Smooth muscle cell (in vitro differentiated cells): ENCODE data around the gene ANKMY1. TPM values are rescaled to one million over a fixed set of nuclear protein-coding genes. Genes with fewer than 3 reads are reported as not detected.

Source experiments
- DNase-seq: peaks from one replicate; lab custom pipeline; 2025; ENCODE audit not compliant: unreplicated experiment; lab: John Stamatoyannopoulos, UW
- H2AFZ ChIP-seq: fragments of 200-600 bp; sonication (generic); 2 replicates; pipeline ENCODE4 v1.6.0; 2016; ENCODE audit warnings: antibody characterized with exemption, low read depth, mild to moderate bottlenecking
- H3F3A ChIP-seq: fragments of 200-600 bp; sonication (generic); 2 replicates; pipeline ENCODE4 v1.6.0; 2017; ENCODE audit warnings: antibody characterized with exemption, low read depth
- H3K27ac ChIP-seq: fragments of 200-600 bp; sonication (generic); 2 replicates; pipeline ENCODE4 v1.5.1; 2016; ENCODE audit warnings: low read depth, mild to moderate bottlenecking
- H3K27me3 ChIP-seq: fragments of 200-600 bp; sonication (generic); 2 replicates; pipeline ENCODE4 v1.6.1; 2016; ENCODE audit warnings: low read depth, mild to moderate bottlenecking
- H3K36me3 ChIP-seq: fragments of 200-600 bp; sonication (generic); 2 replicates; pipeline ENCODE4 v1.5.1; 2016; ENCODE audit warnings: low read depth
- H3K4me1 ChIP-seq: fragments of 200-600 bp; sonication (generic); 2 replicates; pipeline ENCODE4 v1.5.1; 2016; ENCODE audit warnings: low read depth
- H3K4me2 ChIP-seq: fragments of 200-600 bp; sonication (generic); 2 replicates; pipeline ENCODE4 v1.6.0; 2016; ENCODE audit warnings: mild to moderate bottlenecking
- H3K4me3 ChIP-seq: fragments of 200-600 bp; sonication (generic); 2 replicates; pipeline ENCODE4 v1.5.1; 2016; ENCODE audit warnings: mild to moderate bottlenecking
- H3K79me2 ChIP-seq: fragments of 200-600 bp; sonication (generic); 2 replicates; pipeline ENCODE4 v1.6.0; 2016; ENCODE audit warnings: low read depth, mild to moderate bottlenecking
- H3K9ac ChIP-seq: fragments of 200-600 bp; sonication (generic); 2 replicates; pipeline ENCODE4 v1.6.0; 2016; ENCODE audit warnings: low read depth
- H3K9me3 ChIP-seq: fragments of 200-600 bp; sonication (generic); replicated peaks from 2 replicates; pipeline ENCODE4 v1.5.1; 2016; ENCODE audit warnings: low read depth
- H4K20me1 ChIP-seq: fragments of 200-600 bp; sonication (generic); 2 replicates; pipeline ENCODE4 v1.6.0; 2016; ENCODE audit warnings: low read depth
- CTCF ChIP-seq: fragments of 200-600 bp; sonication (generic); IDR thresholded peaks from 2 replicates; pipeline ENCODE4 v1.5.1; 2017; ENCODE audit warnings: borderline replicate concordance, mild to moderate bottlenecking, antibody characterized with exemption; ENCODE audit not compliant: insufficient read depth, poor library complexity, severe bottlenecking
- WGBS: methylation state at CpG from one replicate; pipeline ENCODE4 v1.1.7; 2016; ENCODE audit warnings: low lambda C conversion rate; 5-methylcytosine and 5-hydroxymethylcytosine counted together
- polyA plus RNA-seq: library from polyadenylated mRNA; unstranded; fragments of >200 nt; fragmentation: Nextera tagmentation; extraction: Ambion mirVana; gene quantifications from 2 replicates; pipeline ENCODE4 v1.2.1, GENCODE V29; 2016
- total RNA-seq: library from RNA; depleted of rRNA; stranded (reverse); fragments of >200 nt; gene quantifications from 2 replicates; pipeline ENCODE4 v1.2.3, GENCODE V29; 2014

The ANKMY1 gene
- total and polyA plus RNA-seq, 2 experiments from 2014 or later: 6.4 to 8.7 TPM

DNA sequence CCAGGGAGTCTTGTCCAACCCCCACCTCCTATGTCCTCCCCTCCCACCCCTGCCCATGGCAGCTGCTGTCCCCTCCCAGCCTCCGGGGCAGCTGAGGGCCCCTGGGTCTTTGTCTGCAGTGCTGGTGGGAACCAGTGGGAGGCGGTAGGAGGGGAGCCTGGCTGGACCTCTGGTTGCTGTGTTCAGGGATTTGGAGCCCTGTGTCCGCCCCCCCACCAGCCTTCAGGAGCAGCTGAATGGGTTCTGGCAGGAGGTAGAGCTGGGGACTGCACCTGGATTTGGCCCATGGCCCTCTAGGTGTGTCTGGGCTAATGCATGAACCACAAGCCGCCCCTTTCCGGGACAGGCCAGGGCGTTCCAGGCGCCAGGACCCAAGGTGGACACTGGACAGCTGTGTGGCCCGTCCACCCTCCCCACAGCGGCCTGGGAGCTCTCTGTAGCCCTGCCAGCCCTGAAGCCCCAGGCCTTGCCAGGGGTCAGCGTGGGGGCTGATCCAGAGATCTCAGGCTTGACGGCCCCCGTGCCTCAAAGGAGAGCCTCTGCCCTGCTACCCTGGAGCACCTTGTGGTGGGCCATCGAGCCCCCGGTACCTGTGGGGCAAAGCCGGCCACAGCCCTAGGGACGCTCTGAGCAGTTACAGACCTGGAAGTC, 96.9 kb downstream of the ANKMY1 start:
- Histone ChIP-seq H3K79me2 (no peaks in the 10 kb centered on the region), H3K36me3 (no peaks in the 10 kb centered on the region), H2AFZ (no peak overlapping the region), H3K9me3 (no peaks in the 10 kb centered on the region), H3F3A (no peaks in the 10 kb centered on the region), H4K20me1 (peaks cover 72% of the 10 kb centered on the region), H3K4me3 (no peak overlapping the region), H3K9ac (no peak overlapping the region), H3K4me2 (no peak overlapping the region), H3K27ac (no peak overlapping the region), H3K4me1 (peaks cover 21% of the 10 kb centered on the region), H3K27me3 (peaks cover under 1% of the 10 kb centered on the region)
- 94% methylated on average over 16 of the region's 16 CpGs for WGBS
- TF ChIP-seq CTCF: peak; percentile 13
- DNase-seq: no peak

DNA sequence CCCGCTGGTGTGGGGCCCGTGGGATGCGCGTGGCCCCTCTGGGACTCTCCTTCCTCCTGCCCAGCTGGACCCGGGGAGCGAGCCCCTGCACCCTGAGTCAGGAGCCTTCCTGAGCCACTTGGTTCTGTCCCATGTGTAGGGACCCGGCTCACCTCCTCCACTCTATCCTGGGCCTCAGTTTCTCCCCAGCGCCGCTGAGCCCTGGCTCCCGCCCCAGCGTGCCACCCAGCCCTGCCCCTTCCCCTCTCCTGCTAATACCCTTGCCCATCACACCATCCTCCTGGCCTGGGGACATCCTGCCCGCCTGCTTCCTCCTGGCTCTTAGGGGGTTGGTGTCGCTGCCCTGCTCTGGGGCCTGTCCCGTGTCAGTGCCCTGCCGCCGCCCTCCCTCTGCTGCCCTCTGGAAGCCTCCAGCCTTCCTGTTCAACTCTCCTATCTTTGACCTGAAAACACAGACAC, 97.5 kb downstream of the ANKMY1 start:
- H3K4me1 ChIP-seq: peaks cover 27% of the 10 kb centered on the region
- H2AFZ ChIP-seq: no peak overlapping the region
- no peak overlapping the region for H3K27ac ChIP-seq
- H3K79me2 ChIP-seq: no peaks in the 10 kb centered on the region
- no peaks in the 10 kb centered on the region for H3K9me3 ChIP-seq
- 94% methylated on average over 15 of the region's 16 CpGs for WGBS
- H3F3A ChIP-seq: no peaks in the 10 kb centered on the region
- no peak overlapping the region for H3K9ac ChIP-seq
- no peak for DNase-seq
- H4K20me1 ChIP-seq: peaks cover 79% of the 10 kb centered on the region
- no peaks in the 10 kb centered on the region for H3K36me3 ChIP-seq
- H3K4me3 ChIP-seq: no peak overlapping the region
- TF ChIP-seq CTCF: no peak
- peaks cover 7% of the 10 kb centered on the region for H3K27me3 ChIP-seq
- no peak overlapping the region for H3K4me2 ChIP-seq

GRCh38 chr2:240459401-240460252, 98.2 kb downstream of the ANKMY1 start:
- Histone ChIP-seq H3K27ac (no peak overlapping the region), H3K36me3 (no peaks in the 10 kb centered on the region), H3K9ac (no peak overlapping the region), H3F3A (no peaks in the 10 kb centered on the region), H3K9me3 (no peaks in the 10 kb centered on the region), H3K4me3 (no peak overlapping the region), H2AFZ (no peak overlapping the region), H4K20me1 (peaks cover 85% of the 10 kb centered on the region), H3K79me2 (peaks cover 4% of the 10 kb centered on the region), H3K4me1 (peaks cover 32% of the 10 kb centered on the region), H3K27me3 (peaks cover 13% of the 10 kb centered on the region), H3K4me2 (no peak overlapping the region)
- no peak for TF ChIP-seq CTCF
- 86% methylated on average over 23 of the region's 23 CpGs for WGBS
- no peak for DNase-seq
